Measurements from ENCODE around the gene HLA-E.

GRCh38 chr6:30541515-30542403, 52.5 kb downstream of the HLA-E start:
- TF ChIP-seq CTCF (IDR thresholded peaks at IDR 0.05) (peak; percentile 83 to 96 (median 88)), POLR2A (IDR thresholded peaks at IDR 0.05) (no peak)
